Gastrocnemius medialis (tissue), 4 donors: ENCODE data around the gene SBDS.
"Not testable (repeated sequence)": the region's sequence is repeated elsewhere in the genome, so short reads cannot be mapped to it uniquely, and the experiment has no call there.

Source experiments
- CTCF ChIP-seq, 5 experiments: fragments of 450-650 bp in 3 of 5; fragments of 200-600 bp in 2 of 5; sonication (generic) in 2 of 5; IDR thresholded peaks in 4 of 5; conservative IDR thresholded peaks in 1 of 5; 1 replicate in 4 of 5; 2 replicates in 1 of 5; pipeline ENCODE4 v1.5.1; 2016 to 2019; ENCODE audit warnings: antibody characterized with exemption in 5 of 5, mild to moderate bottlenecking in 3 of 5, moderate library complexity in 3 of 5
- POLR2A ChIP-seq, 2 donors: fragments of 450-650 bp; IDR thresholded peaks; one replicate each; pipeline ENCODE4 v1.6.1; 2017; ENCODE audit warnings: antibody characterized with exemption in 2 of 2, mild to moderate bottlenecking in 2 of 2, moderate library complexity in 2 of 2

GRCh38 chr7:66989552-66989951 lies 5.8 kb downstream of the SBDS start:
- TF ChIP-seq POLR2A (IDR thresholded peaks at IDR 0.05); CTCF (IDR thresholded peaks at IDR 0.05 in 4 of 5, conservative IDR thresholded peaks at IDR 0.05 in 1 of 5): not testable (repeated sequence)
